ENCODE measurements around the gene LRRIQ1. TPM values are rescaled to one million over a fixed set of nuclear protein-coding genes. Genes with fewer than 3 reads are reported as not detected.
"Not testable (repeated sequence)": the region's sequence is repeated elsewhere in the genome, so short reads cannot be mapped to it uniquely, and the experiment has no call there.

Gene LRRIQ1
- total RNA-seq, 2 experiments from 2014 or later = not detected

DNA sequence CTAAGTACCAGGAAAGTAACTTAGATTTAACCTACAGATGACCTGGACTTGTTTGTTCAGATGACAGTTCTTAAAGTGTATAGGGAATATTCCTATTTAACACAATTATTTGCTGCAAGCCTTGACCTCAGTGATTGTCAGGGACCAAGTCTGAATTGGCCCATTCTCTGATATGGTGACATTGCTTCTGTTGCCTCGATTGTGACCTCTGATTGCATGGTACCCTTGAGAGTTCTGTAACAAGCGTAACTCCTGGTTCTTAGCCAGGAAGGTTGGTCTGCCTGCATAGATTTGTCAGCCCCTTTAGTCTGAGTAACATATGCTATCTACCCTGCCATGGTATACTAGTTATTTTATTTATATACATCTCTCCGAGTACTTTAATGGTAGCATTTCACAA is 150.1 kb downstream of the LRRIQ1 start:
- ChIA-PET POLR2A (no interaction called here), CTCF (no interaction called here)

- POLR2A ChIA-PET = no interaction called here
- CTCF ChIA-PET = no interaction called here
Observed at GRCh38 chr12:85188619-85189018, 152.5 kb downstream of the LRRIQ1 start.

DNA sequence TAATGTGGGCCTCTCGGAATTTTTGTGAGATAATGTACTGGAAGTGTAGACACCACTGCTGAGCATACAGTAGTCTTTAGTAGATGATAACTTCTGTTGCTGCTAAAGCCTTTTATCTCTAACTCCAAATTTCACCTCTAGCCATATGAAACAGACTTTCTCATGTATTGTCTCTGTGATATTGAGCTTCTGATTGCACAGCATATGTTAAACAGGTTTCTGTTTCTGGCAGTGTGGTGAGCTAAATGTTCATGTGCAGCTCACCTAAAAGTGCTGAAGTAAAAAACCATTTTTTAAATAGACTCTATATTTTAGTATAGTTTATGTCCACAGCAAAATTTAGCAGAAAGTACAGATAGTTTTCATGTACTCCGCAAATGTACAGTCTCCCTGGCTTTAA is 154.6 kb downstream of the LRRIQ1 start:
- ChIA-PET CTCF (no interaction called here), POLR2A (no interaction called here)

DNA sequence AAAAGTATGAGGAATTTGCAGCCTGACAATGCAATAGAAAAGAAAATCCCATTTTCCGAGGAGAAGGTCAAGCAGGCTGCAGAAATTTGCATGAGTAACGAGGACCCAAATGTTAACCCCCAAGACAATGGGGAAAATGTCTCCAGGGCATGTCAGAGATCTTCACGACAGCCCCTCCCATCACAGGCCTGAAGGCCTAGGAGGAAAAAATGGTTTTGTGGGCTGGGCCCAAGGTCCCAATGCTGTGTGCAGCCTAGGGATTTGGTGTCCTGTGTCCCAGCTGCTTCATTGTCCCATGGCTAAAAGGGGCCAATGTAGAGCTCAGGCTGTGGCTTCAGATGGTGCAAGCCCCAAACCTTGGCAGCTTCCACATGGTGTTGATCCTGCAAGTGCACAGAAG is 167.7 kb downstream of the LRRIQ1 start:
- CTCF ChIA-PET, POLR2A ChIA-PET: not testable (repeated sequence)

GRCh38 chr12:85206543-85206942 is 170.4 kb downstream of the LRRIQ1 start:
- ChIA-PET POLR2A (no interaction called here), CTCF (no interaction called here)

DNA sequence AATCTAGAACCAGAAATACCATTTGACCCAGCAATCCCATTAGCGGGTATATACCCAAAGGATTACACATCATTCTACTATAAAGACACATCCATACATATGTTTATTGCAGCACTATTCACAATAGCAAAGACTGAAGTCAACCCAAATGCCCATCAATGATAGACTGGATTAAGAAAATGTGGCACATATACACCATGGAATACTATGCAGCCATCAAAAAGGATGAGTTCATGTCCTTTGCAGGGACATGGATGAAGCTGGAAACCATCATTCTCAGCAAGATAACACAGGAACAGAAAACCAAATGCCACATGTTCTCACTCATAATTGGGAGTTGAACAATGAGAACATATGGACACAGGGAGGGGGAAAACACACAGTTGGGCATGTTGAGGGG is 188.2 kb downstream of the LRRIQ1 start:
- POLR2A ChIA-PET, CTCF ChIA-PET: not testable (repeated sequence)

- CTCF ChIA-PET = no interaction called here
- POLR2A ChIA-PET = no interaction called here
Observed at GRCh38 chr12:85225501-85225900, 189.3 kb downstream of the LRRIQ1 start.

- POLR2A ChIA-PET = no interaction called here
- CTCF ChIA-PET = no interaction called here
Observed at GRCh38 chr12:85237327-85237726, 201.2 kb downstream of the LRRIQ1 start.

GRCh38 chr12:85244561-85244960 is 208.4 kb downstream of the LRRIQ1 start:
- ChIA-PET POLR2A (no interaction called here), CTCF (no interaction called here)

DNA sequence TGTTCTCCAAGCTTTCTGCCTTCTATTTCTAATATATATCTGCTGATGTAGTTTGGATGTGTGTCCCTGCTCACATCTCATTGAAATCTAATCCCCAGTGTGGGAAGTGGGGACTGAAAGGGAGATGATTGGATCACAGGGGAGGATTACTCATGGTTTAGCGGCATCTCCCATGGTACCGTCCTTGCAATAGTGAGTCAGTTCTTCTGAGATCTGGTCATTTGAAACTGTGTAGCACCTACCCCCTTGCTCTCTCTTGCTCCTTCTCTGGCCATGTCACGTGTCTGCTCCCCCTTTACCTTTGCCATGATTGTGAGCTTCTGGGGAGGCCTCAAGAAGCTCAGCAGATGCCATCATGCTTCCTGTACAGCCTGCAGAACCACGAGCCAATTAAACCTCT is 217.7 kb downstream of the LRRIQ1 start:
- POLR2A ChIA-PET = no interaction called here
- CTCF ChIA-PET = no interaction called here

DNA sequence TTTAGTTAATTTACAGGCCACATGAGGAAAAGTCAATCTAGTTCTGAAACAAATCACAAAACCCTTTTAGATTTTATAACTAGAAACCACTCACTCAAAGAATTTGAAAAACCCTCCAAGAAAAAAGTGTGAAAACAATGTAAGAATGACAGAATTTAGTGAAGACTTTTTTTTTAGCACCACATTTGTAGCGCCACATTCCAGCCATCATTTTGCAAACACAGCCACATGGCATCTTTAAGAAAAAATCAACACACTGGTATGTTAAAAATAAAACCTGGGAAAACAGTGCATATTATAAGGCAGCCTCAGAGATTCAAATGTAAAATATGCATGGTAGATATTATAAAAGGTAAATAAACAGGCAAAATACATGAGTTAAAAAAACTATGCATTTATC is 221.5 kb downstream of the LRRIQ1 start:
- CTCF ChIA-PET = no interaction called here
- POLR2A ChIA-PET = no interaction called here

DNA sequence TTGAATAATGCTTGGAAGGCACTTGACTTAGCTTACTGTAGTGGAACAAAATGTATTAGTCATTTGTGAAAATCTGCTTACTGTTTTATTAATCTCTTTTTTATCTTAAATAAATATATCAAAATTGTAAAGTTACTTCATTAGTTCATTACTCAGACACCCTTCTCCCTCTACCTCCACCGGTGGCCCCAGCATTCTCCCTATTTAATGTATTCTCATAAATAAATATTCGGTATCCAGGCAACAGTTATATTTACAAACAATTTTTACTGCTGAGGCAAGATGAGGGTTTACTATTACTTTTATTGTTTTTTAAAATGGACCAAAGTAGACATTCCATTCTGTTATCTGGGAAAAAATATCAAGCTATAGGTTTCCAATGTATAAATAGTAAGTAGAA is 224.3 kb downstream of the LRRIQ1 start:
- ChIA-PET CTCF (interaction anchor here (0.6 kb wide), 1 partner anchor 9 kb away, joined by 4 read pairs; no protein-coding TSS in a partner anchor), POLR2A (no interaction called here)

DNA sequence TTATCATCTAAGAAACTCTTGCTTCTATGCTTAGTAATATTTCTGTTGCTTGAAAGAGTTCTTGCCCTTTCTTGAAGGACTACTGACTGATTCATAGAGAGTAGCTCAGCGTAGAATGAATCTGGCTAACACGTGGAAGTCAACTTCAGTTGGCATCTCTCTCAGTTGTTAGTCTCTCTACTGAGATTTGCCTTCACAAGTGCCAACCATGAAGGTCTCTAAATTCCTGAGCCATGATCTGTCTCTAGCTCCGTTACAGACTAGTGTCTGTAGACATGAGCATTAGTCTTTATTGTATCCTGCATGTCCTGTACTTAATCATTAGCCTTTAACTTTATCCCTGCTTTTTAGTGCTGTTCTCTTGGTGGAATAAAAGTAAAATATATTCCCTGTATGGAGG is 224.7 kb downstream of the LRRIQ1 start:
- ChIA-PET CTCF (no interaction called here), POLR2A (no interaction called here)

DNA sequence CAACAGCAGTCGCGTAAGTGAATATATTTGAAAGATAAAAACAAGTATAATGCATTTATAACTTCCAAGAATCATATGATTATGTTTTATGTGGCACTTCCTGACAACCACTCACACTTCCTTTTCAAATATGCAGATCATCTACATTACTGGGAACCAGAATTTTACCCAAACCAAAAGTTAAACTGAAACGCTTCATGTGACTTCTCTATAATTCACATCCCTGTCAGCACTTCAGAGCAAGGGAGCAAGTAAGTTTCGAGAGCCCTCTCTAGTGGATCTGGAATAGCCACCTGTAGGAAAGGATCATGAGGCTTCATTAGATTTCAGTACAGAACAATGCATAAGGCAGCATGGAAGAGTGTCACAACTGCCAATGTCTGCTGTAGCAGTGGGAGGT is 230.2 kb downstream of the LRRIQ1 start:
- POLR2A ChIA-PET = no interaction called here
- CTCF ChIA-PET = no interaction called here

DNA sequence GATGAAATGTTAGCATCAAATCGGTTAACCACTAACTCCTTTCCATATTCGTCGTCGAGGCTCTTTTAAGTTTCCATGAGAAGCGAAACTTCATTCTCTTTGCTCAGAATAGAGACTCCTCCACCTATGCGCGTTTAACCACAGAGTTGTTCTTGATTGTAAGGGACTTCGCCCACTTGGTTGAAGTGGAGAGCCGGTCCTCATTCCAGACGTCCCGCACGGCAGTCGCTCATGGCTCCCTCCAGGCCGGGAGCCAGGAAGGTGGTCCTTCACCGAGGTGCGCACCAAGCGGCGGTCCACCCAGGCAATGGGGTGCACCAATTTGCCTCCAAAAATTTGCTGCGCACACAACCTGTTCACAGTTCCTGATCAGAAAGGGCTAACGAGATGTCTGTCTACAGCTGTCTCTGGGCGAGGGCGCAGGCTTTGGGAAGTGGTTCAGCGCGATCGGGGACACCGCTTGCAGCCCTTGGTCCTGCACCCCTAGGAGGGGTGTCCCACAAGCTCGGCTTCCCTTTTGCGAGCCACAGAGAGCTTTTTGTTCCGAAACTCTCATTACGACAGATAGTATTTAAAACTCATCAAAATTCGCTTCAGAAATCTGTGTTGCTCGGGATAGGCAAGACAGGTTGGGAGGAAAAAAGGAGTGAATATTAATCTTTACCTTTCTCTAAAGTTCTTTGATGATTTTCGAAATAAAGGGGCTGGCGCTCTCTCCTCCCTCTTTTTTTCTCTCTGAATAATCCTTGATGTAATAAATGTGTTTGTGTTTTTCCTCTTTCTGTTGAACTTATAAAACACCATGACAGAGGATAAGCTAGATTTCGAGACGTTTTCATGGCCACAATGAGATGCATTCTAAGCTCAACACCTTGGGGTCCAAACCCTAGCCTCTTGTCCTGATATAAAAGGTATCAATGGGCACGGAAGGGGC is 237.5 kb downstream of the LRRIQ1 start:
- CTCF ChIA-PET = no interaction called here

GRCh38 chr12:85274315-85274651 is 238.1 kb downstream of the LRRIQ1 start:
- CTCF ChIA-PET = no interaction called here

More for the DNA sequence above, 237.5 kb downstream of the LRRIQ1 start:
- POLR2A ChIA-PET = no interaction called here

GRCh38 chr12:85275374-85275773 is 239.2 kb downstream of the LRRIQ1 start:
- ChIA-PET CTCF (no interaction called here), POLR2A (no interaction called here)

More at GRCh38 chr12:85274315-85274651, 238.1 kb downstream of the LRRIQ1 start:
- POLR2A ChIA-PET = no interaction called here

GRCh38 chr12:85277191-85277590 is 241.0 kb downstream of the LRRIQ1 start:
- ChIA-PET POLR2A (no interaction called here), CTCF (no interaction called here)

GRCh38 chr12:85277900-85278597 is 241.9 kb downstream of the LRRIQ1 start:
- CTCF ChIA-PET = no interaction called here
- POLR2A ChIA-PET = no interaction called here

GRCh38 chr12:85278598-85279448 is 242.7 kb downstream of the LRRIQ1 start:
- ChIA-PET POLR2A (no interaction called here), CTCF (no interaction called here)

Measured in activated CD8-positive, alpha-beta memory T cell treated with anti-CD3 and anti-CD28 coated beads for 36 hours (primary cell).